NCI-H82 treated with DMSO at 0.1 percent for 48 hours (cell line): ENCODE results near the gene FANCF.
A peak's percentile ranks its signal among the peaks of the same experiment; 100 is the strongest.
"Not testable (repeated sequence)": the region's sequence is repeated elsewhere in the genome, so short reads cannot be mapped to it uniquely, and the experiment has no call there.

Experiments used
- DNase-seq: peaks from one replicate; lab custom pipeline; 2025; ENCODE audit not compliant: unreplicated experiment; lab: John Stamatoyannopoulos, UW

FANCF gene

DNA sequence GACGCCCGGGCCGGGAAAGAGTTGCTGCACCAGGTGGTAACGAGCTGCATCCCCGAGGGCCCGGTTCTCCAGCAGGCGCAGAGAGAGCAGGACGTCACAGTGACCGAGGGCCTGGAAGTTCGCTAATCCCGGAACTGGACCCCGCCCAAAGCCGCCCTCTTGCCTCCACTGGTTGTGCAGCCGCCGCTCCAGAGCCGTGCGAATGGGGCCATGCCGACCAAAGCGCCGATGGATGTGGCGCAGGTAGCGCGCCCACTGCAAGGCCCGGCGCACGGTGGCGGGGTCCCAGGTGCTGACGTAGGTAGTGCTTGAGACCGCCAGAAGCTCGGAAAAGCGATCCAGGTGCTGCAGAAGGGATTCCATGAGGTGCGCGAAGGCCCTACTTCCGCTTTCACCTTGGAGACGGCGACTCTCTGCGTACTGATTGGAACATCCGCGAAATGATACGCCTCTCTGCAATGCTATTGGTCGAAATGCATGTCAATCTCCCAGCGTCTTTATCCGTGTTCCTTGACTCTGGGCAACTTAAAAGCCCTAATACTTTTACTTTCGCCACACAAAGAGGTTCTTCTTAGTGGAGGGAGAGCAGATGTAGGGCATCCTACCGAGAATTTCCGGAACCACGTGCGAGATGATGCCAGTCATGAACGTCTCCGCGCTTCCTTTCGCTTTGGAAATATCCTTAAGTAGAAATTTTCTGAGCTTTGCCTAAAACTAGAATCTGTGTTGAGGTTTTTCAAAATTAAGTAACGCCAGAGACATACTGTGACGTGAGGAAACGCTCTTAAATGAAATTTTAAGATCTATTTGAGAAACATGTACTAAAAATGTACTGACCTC is at the start of gene FANCF:
Gene FANCF, minus strand, starts transcription at position 376 of the 840 bp plus-strand sequence. Its CDS starts 13 bp downstream, at position 363.
- DNase-seq, result peak; percentile 77

- DNase-seq, result no peak
Observed at GRCh38 chr11:22674470-22675439, 49.1 kb upstream of the FANCF start.

- DNase-seq, result no peak
Observed at GRCh38 chr11:22671751-22672150, 46.1 kb upstream of the FANCF start.

GRCh38 chr11:22670830-22671229 is 45.2 kb upstream of the FANCF start:
- no peak for DNase-seq

GRCh38 chr11:22669368-22669767 is 43.7 kb upstream of the FANCF start:
- DNase-seq, result no peak

- DNase-seq, result no peak
Observed at GRCh38 chr11:22668005-22668796, 42.6 kb upstream of the FANCF start.

DNA sequence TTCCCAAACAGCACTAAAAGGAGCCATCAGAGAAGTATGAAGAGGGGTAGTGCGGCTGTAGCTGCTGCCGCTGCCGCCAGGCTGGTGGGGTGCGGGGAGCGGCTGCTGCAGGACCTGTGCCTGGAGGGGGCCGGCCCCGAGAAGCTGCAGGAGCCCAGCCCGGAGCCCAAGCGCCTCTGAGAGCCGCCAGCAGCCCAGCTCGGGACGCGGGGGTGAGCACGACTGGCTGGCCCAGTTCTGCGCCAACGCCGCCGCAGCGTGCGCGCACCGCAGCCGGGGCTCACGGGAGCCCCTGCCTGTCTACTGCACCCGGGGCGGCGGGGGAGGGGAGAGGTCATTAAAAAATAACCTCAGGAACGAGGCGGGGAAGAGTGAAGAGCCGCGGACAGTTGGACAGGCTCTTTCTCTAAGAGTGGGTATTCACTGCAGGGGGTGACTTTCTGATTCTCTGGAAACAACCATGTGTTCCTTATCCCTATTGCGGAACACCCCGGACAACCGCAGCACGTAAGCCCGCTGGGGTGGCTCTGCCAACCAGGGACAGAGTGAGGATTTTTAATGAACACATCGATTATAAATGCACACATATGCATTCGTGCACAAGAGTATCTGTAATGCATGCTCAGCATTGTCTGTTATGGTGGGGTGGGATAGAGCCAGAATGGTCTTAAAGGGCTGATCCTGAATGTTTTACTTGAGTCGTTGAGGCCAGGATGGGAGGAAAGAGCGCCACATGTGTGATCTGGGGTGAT is 41.2 kb upstream of the FANCF start:
- DNase-seq, result no peak

DNA sequence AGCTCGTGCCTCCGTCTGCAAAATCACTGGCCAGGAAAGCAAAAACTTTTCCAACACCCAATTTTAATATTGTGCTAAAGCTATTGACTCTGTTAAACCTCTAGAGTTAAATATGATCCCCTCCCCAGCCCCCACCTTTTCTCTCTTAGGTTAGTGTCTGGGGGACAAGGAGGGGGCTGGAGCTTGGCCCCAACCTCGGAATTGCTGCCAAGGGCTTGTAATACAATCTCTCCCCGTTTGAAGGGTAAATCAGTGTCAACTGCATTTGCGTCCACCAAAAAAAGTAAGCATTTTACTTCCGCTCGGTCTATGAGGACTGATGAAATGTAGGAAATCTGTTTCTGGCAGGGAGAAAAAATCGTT is 40.7 kb upstream of the FANCF start, which contains the start of gene GAS2:
Gene GAS2, plus strand, starts transcription at position 287 of the 363 bp plus-strand sequence. CDS start 8,259 bp downstream, outside the sequence.
- no peak for DNase-seq

- DNase-seq, result no peak
Observed at GRCh38 chr11:22659783-22660182, 34.2 kb upstream of the FANCF start.

DNA sequence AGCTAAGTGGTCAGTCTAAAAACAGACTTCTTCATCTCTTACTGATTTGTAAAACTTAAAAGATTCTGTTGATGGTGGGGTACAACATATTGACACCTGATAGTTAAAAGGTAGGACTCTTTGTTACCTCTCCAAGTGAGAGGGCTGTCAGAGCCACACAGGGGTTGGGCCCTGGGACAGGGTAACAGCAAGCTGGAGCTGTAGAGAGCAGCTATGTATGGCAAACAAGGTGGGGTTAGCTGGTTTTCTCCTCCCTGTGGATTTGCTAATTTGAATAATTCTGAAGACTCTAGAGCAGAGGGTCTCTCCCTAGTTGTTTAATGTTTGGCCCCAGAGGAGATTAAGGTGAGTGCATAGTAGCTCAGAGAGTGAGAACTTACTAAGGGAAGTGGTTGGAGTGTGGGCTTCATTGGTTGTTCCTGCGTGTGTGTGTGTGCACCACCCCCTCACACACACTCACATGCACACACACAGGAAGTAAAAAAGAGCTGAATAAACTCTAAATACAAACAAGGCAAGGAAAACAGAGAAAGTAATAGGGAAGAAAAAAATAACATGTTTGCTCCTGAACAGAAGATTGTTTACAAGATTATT is 31.6 kb upstream of the FANCF start:
- no peak for DNase-seq

DNA sequence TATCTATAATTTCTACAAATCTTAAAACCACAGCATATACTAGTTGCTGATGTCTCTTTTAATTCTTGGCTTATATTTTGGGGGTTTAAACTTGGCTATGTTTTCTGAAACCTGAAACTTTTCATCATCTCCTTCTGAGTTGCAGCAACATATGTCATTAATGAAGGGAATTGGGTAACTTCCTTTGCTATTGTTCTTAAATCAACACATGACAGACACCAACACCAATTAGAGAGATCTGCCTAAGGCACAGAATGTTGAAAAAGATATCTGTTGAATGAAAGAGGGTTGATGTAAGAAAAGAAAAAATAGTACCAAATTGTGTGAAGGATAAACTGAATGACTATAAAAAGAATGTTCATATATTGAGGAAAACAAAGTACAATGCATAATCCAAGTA is 30.5 kb upstream of the FANCF start:
- no peak for DNase-seq

DNA sequence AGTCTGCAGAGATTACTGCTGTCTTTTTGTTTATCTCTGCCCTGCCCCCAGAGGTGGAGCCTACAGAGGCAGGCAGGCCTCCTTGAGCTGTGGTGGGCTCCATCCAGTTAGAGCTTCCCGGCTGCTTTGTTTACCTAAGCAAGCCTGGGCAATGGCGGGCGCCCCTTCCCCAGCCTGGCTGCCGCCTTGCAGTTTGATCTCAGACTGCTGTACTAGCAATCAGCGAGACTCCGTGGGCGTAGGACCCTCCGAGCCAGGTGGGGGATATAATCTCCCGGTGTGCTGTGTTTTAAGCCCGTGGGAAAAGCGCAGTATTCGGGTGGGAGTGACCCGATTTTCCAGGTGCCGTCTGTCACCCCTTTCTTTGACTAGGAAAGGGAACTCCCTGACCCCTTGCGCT is 26.7 kb upstream of the FANCF start:
- DNase-seq, result not testable (repeated sequence)

GRCh38 chr11:22641559-22641958 is 15.9 kb upstream of the FANCF start:
- DNase-seq, result no peak

DNA sequence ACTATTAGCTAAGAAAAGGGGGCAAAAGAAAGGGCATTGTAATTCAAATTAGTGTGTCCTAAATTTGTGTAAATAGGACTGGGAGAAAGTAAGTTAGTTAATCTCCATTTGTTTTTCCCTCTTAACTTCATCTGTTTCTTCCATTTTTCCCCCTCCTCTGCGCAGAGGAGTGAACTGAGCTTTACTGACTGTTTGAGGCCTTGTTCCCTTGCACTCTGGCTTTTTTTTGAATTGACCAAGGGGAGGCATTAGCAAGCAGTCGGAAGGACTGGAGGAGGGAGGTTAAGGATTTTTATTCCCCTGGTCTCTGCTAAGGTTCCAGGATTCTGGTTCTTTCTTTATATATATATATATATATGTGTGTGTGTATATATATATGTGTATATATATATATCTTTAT is 15.2 kb upstream of the FANCF start:
- DNase-seq, result no peak

DNA sequence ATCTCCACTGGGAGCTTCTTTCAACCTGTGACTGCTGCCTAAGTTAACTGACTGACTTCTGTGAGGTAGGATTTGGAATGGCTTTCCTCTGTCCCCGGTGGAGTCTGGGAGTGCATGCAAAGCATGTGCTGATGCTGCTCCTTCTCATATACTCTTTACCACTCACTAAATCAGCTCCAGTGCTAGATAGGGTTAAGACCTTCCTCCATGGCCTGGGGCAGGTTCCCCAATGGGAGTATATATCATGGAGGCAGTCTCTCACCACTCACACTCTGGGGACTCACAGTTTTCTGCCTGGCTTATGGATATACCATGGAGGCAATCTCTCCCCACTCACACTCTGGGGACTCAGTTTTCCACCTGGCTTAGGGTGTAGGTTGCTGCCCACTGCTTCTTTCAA is 10.1 kb upstream of the FANCF start:
- DNase-seq, result no peak

- peak; percentile 31 for DNase-seq
Observed at GRCh38 chr11:22634897-22635629, 9.4 kb upstream of the FANCF start.

DNA sequence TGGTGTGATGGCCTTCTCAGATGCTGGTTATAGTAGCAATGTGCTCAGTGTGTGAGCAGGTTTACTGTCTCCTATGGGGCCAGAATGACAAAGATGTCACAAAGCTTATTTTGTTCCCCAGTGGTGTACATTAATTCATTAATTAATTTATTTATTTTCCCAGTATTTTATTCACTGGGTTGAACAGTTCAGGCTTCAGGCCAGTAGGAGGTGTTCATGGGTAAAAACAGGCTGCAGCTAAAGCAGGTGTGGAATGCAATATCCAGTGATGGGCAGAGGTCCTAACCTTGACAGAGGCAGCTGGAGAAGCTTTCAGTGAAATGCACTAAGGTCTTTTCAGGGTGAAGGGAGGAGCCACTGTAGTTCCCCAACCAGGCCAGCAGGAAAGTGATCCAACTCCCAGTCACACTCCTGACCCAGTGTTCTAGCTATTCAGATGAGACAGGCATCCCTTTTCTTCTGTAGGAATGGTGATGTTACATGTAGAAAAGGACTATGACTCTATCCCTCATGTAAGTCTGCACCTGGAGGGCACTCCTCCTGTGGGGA is 7.8 kb upstream of the FANCF start:
- DNase-seq, result no peak

DNA sequence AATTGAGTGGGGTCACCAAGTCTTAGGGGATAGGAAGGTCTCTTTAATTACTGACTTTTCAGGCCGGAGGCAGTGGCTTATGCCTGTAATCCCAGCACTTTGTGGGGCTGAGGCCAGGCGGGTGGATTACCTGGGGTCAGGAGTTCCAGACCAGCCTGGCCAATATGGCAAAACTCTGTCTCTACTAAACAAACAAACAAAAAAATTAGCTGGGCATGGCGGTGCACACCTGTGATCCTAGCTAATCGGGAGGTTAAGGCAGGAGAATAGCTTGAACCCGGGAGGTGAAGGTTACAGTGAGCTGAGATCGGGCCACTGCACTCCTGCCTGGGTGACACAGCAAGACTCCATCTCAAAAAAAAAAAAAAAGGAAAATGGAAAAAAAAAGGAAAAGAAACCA is 1.8 kb upstream of the FANCF start:
- DNase-seq, result no peak
